Measurements from ENCODE around the gene SLC38A5.
"Not testable (repeated sequence)": the region's sequence is repeated elsewhere in the genome, so short reads cannot be mapped to it uniquely, and the experiment has no call there.

Gene SLC38A5

DNA sequence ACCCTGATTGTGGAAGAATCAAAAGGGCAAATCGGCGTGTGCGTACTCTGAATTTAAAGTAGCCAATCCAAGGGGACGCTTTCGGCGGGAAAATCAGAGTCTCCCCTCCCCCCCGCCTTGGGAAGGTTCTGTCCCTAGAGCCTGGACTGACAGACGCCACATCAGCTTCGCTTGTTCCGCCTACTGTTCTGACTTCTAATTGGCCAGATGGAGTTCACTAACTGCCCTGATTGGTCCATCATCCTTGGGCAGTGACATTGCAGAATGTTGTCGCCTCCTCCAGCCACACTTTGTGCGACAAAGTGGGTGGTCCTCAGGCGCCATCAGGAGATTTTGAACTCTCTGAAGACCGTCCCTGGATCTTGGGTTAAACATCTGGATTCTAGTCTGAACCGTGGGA lies 58.2 kb downstream of the SLC38A5 start, which contains the start of gene SSX4B:
Gene SSX4B (minus strand): TSS at position 101 of the 400 bp plus-strand sequence. CDS start 588 bp downstream, outside the sequence.
- not testable (repeated sequence) for DNase-seq (ENCODE audit: extremely low spot score, insufficient read length, low read depth); FAIRE-seq

Measured in GM18507 (cell line).